SK-N-SH (cell line): ENCODE results near the gene ALG10B.

Source experiments
- CHD2 ChIP-seq: fragments of 150-350 bp; IDR thresholded peaks from 2 replicates; pipeline ENCODE4 v1.6.1; 2018; ENCODE audit warnings: low read length; ENCODE audit not compliant: partially characterized antibody
- CTCF ChIP-seq: fragments of 200-600 bp; sonication (generic); IDR thresholded peaks from 2 replicates; pipeline ENCODE4 v1.6.1; 2017; ENCODE audit warnings: antibody characterized with exemption, mild to moderate bottlenecking, moderate library complexity
- EZH2phosphoT487 ChIP-seq: fragments of 200-600 bp; sonication (generic); IDR thresholded peaks from 2 replicates; pipeline ENCODE4 v1.6.1; 2017; ENCODE audit warnings: low read depth, mixed run types, mild to moderate bottlenecking, antibody characterized with exemption, moderate library complexity, borderline replicate concordance
- GABPA ChIP-seq: IDR thresholded peaks from 2 replicates; pipeline ENCODE4 v1.4.0; 2012; ENCODE audit warnings: low read depth, mild to moderate bottlenecking
- MEF2A ChIP-seq: IDR thresholded peaks from 2 replicates; pipeline ENCODE4 v1.4.0; 2012; ENCODE audit warnings: low read depth, borderline replicate concordance
- NFIC ChIP-seq: IDR thresholded peaks from 2 replicates; pipeline ENCODE4 v1.4.0; 2012; ENCODE audit warnings: borderline replicate concordance
- REST ChIP-seq: IDR thresholded peaks from 2 replicates; pipeline ENCODE4 v1.6.1; 2012; ENCODE audit warnings: mild to moderate bottlenecking, low read depth, low read length, moderate library complexity
- SMC3 ChIP-seq: IDR thresholded peaks from 2 replicates; pipeline ENCODE4 v1.6.1; 2012; ENCODE audit warnings: low read depth, low read length, improper control_type of control experiment
- USF2 ChIP-seq: fragments of 150-350 bp; IDR thresholded peaks from 2 replicates; pipeline ENCODE4 v1.6.1; 2017; ENCODE audit warnings: antibody characterized with exemption, low read length, low read depth, borderline replicate concordance
- YY1 ChIP-seq: IDR thresholded peaks from 2 replicates; pipeline ENCODE4 v1.4.0; 2012; ENCODE audit warnings: low read depth, mild to moderate bottlenecking

- TF ChIP-seq CTCF = no peak
- TF ChIP-seq USF2 = no peak
- no peak for TF ChIP-seq SMC3
- TF ChIP-seq YY1 = no peak
- no peak for TF ChIP-seq GABPA
- no peak for TF ChIP-seq CHD2
- TF ChIP-seq EZH2phosphoT487 = no peak
- TF ChIP-seq MEF2A = no peak
- TF ChIP-seq REST = no peak
- TF ChIP-seq NFIC = no peak
Measured at GRCh38 chr12:38282886-38283285, 33.7 kb upstream of the ALG10B start.
